HepG2 (cell line): ENCODE results near the gene RAB17. TPM values are rescaled to one million over a fixed set of nuclear protein-coding genes. Genes with fewer than 3 reads are reported as not detected.

Experiments used
- ATRX ChIP-seq: sonication (generic); formaldehyde crosslinking; IDR thresholded peaks from 2 replicates; pipeline ENCODE4 v1.4.0; 2020; ENCODE audit warnings: missing genetic modification reagents, borderline replicate concordance
- CBX1 ChIP-seq: IDR thresholded peaks from one replicate; pipeline ENCODE4 v1.6.1; 2016; ENCODE audit warnings: antibody characterized with exemption, low read depth
- GATAD1 ChIP-seq: IDR thresholded peaks from 2 replicates; pipeline ENCODE4 v1.6.1; 2016; ENCODE audit warnings: missing genetic modification reagents, missing compliant biosample characterization
- GMEB1 ChIP-seq: sonication (generic); formaldehyde crosslinking; IDR thresholded peaks from 2 replicates; pipeline ENCODE4 v1.5.1; 2020; ENCODE audit warnings: missing genetic modification reagents, mild to moderate bottlenecking, borderline replicate concordance
- JDP2 ChIP-seq: sonication (generic); formaldehyde crosslinking; IDR thresholded peaks from 2 replicates; pipeline ENCODE4 v1.8.1; 2022; ENCODE audit warnings: missing genetic modification reagents, borderline replicate concordance
- KDM1A ChIP-seq: IDR thresholded peaks from 2 replicates; pipeline ENCODE4 v1.6.1; 2016; ENCODE audit warnings: missing compliant biosample characterization
- RBAK ChIP-seq: sonication (generic); formaldehyde crosslinking; IDR thresholded peaks from 2 replicates; pipeline ENCODE4 v1.5.1; 2020; ENCODE audit warnings: mild to moderate bottlenecking, missing genetic modification reagents
- RBM22 ChIP-seq: fragments of 200-400 bp; formaldehyde crosslinking; optimal IDR thresholded peaks from 2 replicates; pipeline ENCODE3; 2017; ENCODE audit warnings: mild to moderate bottlenecking, low read length, moderate library complexity
- RFX1 ChIP-seq: fragments of 450-650 bp; IDR thresholded peaks from 2 replicates; pipeline ENCODE4 v1.6.1; 2017
- SMARCC2 ChIP-seq: fragments of 450-650 bp; IDR thresholded peaks from 2 replicates; pipeline ENCODE4 v1.6.1; 2017; ENCODE audit warnings: antibody characterized with exemption, mild to moderate bottlenecking
- SMC3 ChIP-seq: IDR thresholded peaks from 2 replicates; pipeline ENCODE4 v1.6.1; 2011; ENCODE audit warnings: low read length, improper control_type of control experiment
- THAP7 ChIP-seq: sonication (generic); formaldehyde crosslinking; IDR thresholded peaks from 2 replicates; pipeline ENCODE4 v1.8.1; 2023; ENCODE audit warnings: mild to moderate bottlenecking, missing genetic modification reagents
- THRA ChIP-seq: sonication (generic); formaldehyde crosslinking; IDR thresholded peaks from 2 replicates; pipeline ENCODE4 v1.4.0; 2020; ENCODE audit warnings: missing genetic modification reagents, borderline replicate concordance
- WIZ ChIP-seq: sonication (generic); formaldehyde crosslinking; IDR thresholded peaks from 2 replicates; pipeline ENCODE4 v1.5.1; 2020; ENCODE audit warnings: mild to moderate bottlenecking, missing genetic modification reagents
- ZFP90 ChIP-seq: sonication (generic); formaldehyde crosslinking; IDR thresholded peaks from 2 replicates; pipeline ENCODE4 v1.8.0; 2022; ENCODE audit warnings: missing genetic modification reagents, mild to moderate bottlenecking, inconsistent platforms, borderline replicate concordance
- ZMYM2 ChIP-seq: sonication (generic); formaldehyde crosslinking; IDR thresholded peaks from 2 replicates; pipeline ENCODE4 v1.8.0; 2022; ENCODE audit warnings: mild to moderate bottlenecking, missing genetic modification reagents
- ZNF30 ChIP-seq: sonication (generic); formaldehyde crosslinking; IDR thresholded peaks from 2 replicates; pipeline ENCODE4 v1.5.0; 2020; ENCODE audit warnings: mild to moderate bottlenecking, missing genetic modification reagents
- ZNF446 ChIP-seq: sonication (generic); formaldehyde crosslinking; IDR thresholded peaks from 2 replicates; pipeline ENCODE4 v1.5.0; 2020; ENCODE audit warnings: mild to moderate bottlenecking, missing genetic modification reagents
- ZNF543 ChIP-seq: sonication (generic); formaldehyde crosslinking; IDR thresholded peaks from 2 replicates; pipeline ENCODE4 v1.4.0; 2020; ENCODE audit warnings: mild to moderate bottlenecking, missing genetic modification reagents
- ZNF782 ChIP-seq: sonication (generic); formaldehyde crosslinking; IDR thresholded peaks from 2 replicates; pipeline ENCODE4 v1.4.0; 2020; ENCODE audit warnings: missing genetic modification reagents, mild to moderate bottlenecking, borderline replicate concordance
- ZNF841 ChIP-seq: sonication (generic); formaldehyde crosslinking; IDR thresholded peaks from 2 replicates; pipeline ENCODE4 v1.8.1; 2023; ENCODE audit warnings: missing genetic modification reagents, borderline replicate concordance
- polyA plus RNA-seq, 8 experiments: library from polyadenylated mRNA; depleted of rRNA in 3 of 8; stranded (reverse) in 7 of 8; unstranded in 1 of 8; fragments of >200 nt; fragmentation: Illumina TruSeq in 4 of 8; extraction: Trizol in 4 of 8; gene quantifications; 2 replicates each; pipeline versions ENCODE4 v1.2.1 to v1.2.3, GENCODE V29; 2011 to 2016; ENCODE audit warnings: low read depth in 4 of 8, missing spikeins in 1 of 8, mixed read lengths in 1 of 8; ENCODE audit not compliant: insufficient read depth in 1 of 8
- total RNA-seq, 5 experiments: library from RNA; depleted of rRNA; stranded (reverse); fragments of >200 nt; fragmentation: Illumina TruSeq; extraction: Trizol; gene quantifications; 2 replicates each; pipeline ENCODE4 v1.2.3, GENCODE V29; 2016; ENCODE audit warnings: low read depth in 1 of 5
- TF ChIP-seq, protein P1 (sequence below): sonication (generic); formaldehyde crosslinking; IDR thresholded peaks from 2 replicates; pipeline ENCODE4 v1.4.0; 2020; ENCODE audit warnings: low read depth, mild to moderate bottlenecking, missing genetic modification reagents
- TF ChIP-seq, protein P2 (sequence below): sonication (generic); formaldehyde crosslinking; IDR thresholded peaks from 2 replicates; pipeline ENCODE4 v1.5.0; 2020; ENCODE audit warnings: missing genetic modification reagents, mild to moderate bottlenecking, borderline replicate concordance

The RAB17 gene
- total and polyA plus RNA-seq, 2 of the 13 experiments (the other 11 are each of a cell fraction or from before 2014, with no cell fraction given): 68.0 to 124 TPM

GRCh38 chr2:237581751-237582746 lies 8.5 kb downstream of the RAB17 start (continued):
- no peak for TF ChIP-seq WIZ (CRISPR knock-in tag)
- TF ChIP-seq ZFP90: peak; percentile 86
- TF ChIP-seq THAP7 (CRISPR knock-in tag): 0 out of 2 replicates have a peak, but pooled peaks have one; percentile 53
- TF ChIP-seq RBM22: peak; percentile 36
- TF ChIP-seq SMC3: no peak
- TF ChIP-seq, protein P1, sequence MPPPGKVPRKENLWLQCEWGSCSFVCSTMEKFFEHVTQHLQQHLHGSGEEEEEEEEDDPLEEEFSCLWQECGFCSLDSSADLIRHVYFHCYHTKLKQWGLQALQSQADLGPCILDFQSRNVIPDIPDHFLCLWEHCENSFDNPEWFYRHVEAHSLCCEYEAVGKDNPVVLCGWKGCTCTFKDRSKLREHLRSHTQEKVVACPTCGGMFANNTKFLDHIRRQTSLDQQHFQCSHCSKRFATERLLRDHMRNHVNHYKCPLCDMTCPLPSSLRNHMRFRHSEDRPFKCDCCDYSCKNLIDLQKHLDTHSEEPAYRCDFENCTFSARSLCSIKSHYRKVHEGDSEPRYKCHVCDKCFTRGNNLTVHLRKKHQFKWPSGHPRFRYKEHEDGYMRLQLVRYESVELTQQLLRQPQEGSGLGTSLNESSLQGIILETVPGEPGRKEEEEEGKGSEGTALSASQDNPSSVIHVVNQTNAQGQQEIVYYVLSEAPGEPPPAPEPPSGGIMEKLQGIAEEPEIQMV (CRISPR knock-in tag): no peak
- TF ChIP-seq KDM1A (CRISPR knock-in tag): no peak
- no peak for TF ChIP-seq ATRX (CRISPR knock-in tag)
- no peak for TF ChIP-seq GMEB1
- TF ChIP-seq CBX1: no peak
- TF ChIP-seq ZMYM2 (CRISPR knock-in tag): no peak
- no peak for TF ChIP-seq ZNF543 (CRISPR knock-in tag)
- TF ChIP-seq RFX1: no peak
- no peak for TF ChIP-seq ZNF446 (CRISPR knock-in tag)
- no peak for TF ChIP-seq JDP2
- TF ChIP-seq THRA (CRISPR knock-in tag): peak; percentile 97
- no peak for TF ChIP-seq ZNF841 (CRISPR knock-in tag)
- TF ChIP-seq GATAD1 (CRISPR knock-in tag): no peak
- no peak; the same call in 1 of the 2 replicates for TF ChIP-seq ZNF30
- no peak for TF ChIP-seq RBAK (CRISPR knock-in tag)
- TF ChIP-seq ZNF782 (CRISPR knock-in tag): no peak
- TF ChIP-seq SMARCC2: no peak
- TF ChIP-seq, protein P2, sequence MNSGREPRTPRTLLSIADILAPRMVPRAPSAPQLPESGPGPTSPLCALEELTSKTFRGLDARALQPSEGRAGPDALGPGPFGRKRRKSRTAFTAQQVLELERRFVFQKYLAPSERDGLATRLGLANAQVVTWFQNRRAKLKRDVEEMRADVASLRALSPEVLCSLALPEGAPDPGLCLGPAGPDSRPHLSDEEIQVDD (CRISPR knock-in tag): no peak
